ENCODE measurements around the gene IL10.

Gene IL10

GRCh38 chr1:206736878-206737728 lies 35.2 kb downstream of the IL10 start:
- no peak overlapping the region for H3K4me3 ChIP-seq (ENCODE audit: control insufficient read depth, low read depth, low read length)
- DNase-seq (ENCODE audit: low read depth) = no peak
- TF ChIP-seq, protein P1, sequence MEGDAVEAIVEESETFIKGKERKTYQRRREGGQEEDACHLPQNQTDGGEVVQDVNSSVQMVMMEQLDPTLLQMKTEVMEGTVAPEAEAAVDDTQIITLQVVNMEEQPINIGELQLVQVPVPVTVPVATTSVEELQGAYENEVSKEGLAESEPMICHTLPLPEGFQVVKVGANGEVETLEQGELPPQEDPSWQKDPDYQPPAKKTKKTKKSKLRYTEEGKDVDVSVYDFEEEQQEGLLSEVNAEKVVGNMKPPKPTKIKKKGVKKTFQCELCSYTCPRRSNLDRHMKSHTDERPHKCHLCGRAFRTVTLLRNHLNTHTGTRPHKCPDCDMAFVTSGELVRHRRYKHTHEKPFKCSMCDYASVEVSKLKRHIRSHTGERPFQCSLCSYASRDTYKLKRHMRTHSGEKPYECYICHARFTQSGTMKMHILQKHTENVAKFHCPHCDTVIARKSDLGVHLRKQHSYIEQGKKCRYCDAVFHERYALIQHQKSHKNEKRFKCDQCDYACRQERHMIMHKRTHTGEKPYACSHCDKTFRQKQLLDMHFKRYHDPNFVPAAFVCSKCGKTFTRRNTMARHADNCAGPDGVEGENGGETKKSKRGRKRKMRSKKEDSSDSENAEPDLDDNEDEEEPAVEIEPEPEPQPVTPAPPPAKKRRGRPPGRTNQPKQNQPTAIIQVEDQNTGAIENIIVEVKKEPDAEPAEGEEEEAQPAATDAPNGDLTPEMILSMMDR (conservative IDR thresholded peaks at IDR 0.05; ENCODE audit: control insufficient read depth, insufficient read depth, low read depth, low read length) = no peak

GRCh38 chr1:206735553-206736031 lies 36.7 kb downstream of the IL10 start:
- DNase-seq (ENCODE audit: low read depth) = peak; percentile 43
- TF ChIP-seq, protein P1 (conservative IDR thresholded peaks at IDR 0.05; ENCODE audit: control insufficient read depth, insufficient read depth, low read depth, low read length) = no peak
- no peak overlapping the region for H3K4me3 ChIP-seq (ENCODE audit: control insufficient read depth, low read depth, low read length)

- DNase-seq (ENCODE audit: low read depth) = peak; percentile 51
- TF ChIP-seq, protein P1 (conservative IDR thresholded peaks at IDR 0.05; ENCODE audit: control insufficient read depth, insufficient read depth, low read depth, low read length) = peak; percentile 83
These were observed 37.7 kb downstream of the IL10 start for GRCh38 chr1:206734499-206735142.

GRCh38 chr1:206732992-206733391 lies 39.3 kb downstream of the IL10 start:
- no peak overlapping the region for H3K4me3 ChIP-seq (ENCODE audit: control insufficient read depth, low read depth, low read length)
- TF ChIP-seq, protein P1 (conservative IDR thresholded peaks at IDR 0.05; ENCODE audit: control insufficient read depth, insufficient read depth, low read depth, low read length) = no peak
- DNase-seq (ENCODE audit: low read depth) = no peak

More at GRCh38 chr1:206734499-206735142, 37.7 kb downstream of the IL10 start:
- no peak overlapping the region for H3K4me3 ChIP-seq (ENCODE audit: control insufficient read depth, low read depth, low read length)

DNA sequence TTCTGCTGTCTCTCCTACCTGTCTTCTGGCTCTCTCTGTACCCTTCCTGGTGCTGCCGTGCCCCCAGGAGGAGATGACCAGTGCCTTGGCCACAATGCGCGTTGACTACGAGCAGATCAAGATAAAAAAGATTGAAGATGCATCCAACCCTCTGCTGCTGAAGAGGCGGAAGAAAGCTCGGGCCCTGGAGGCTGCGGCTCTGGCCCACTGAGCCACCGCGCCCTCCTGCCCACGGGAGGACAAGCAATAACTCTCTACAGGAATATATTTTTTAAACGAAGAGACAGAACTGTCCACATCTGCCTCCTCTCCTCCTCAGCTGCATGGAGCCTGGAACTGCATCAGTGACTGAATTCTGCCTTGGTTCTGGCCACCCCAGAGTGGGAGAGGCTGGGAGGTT lies 39.8 kb downstream of the IL10 start:
- TF ChIP-seq, protein P1 (conservative IDR thresholded peaks at IDR 0.05; ENCODE audit: control insufficient read depth, insufficient read depth, low read depth, low read length) = no peak
- DNase-seq (ENCODE audit: low read depth) = no peak
- no peak overlapping the region for H3K4me3 ChIP-seq (ENCODE audit: control insufficient read depth, low read depth, low read length)

GRCh38 chr1:206729507-206729906 lies 42.8 kb downstream of the IL10 start:
- TF ChIP-seq, protein P1 (conservative IDR thresholded peaks at IDR 0.05; ENCODE audit: control insufficient read depth, insufficient read depth, low read depth, low read length) = no peak
- no peak for DNase-seq (ENCODE audit: low read depth)
- no peak overlapping the region for H3K4me3 ChIP-seq (ENCODE audit: control insufficient read depth, low read depth, low read length)

All from fibroblast of mammary gland (primary cell).